ENCODE measurements around the gene RBCK1. TPM values are rescaled to one million over a fixed set of nuclear protein-coding genes. Genes with fewer than 3 reads are reported as not detected.
"Not testable (repeated sequence)": the region's sequence is repeated elsewhere in the genome, so short reads cannot be mapped to it uniquely, and the experiment has no call there.

RBCK1 gene
- total and polyA plus RNA-seq, 10 donors = 78.6 to 152 (median 102) TPM

DNA sequence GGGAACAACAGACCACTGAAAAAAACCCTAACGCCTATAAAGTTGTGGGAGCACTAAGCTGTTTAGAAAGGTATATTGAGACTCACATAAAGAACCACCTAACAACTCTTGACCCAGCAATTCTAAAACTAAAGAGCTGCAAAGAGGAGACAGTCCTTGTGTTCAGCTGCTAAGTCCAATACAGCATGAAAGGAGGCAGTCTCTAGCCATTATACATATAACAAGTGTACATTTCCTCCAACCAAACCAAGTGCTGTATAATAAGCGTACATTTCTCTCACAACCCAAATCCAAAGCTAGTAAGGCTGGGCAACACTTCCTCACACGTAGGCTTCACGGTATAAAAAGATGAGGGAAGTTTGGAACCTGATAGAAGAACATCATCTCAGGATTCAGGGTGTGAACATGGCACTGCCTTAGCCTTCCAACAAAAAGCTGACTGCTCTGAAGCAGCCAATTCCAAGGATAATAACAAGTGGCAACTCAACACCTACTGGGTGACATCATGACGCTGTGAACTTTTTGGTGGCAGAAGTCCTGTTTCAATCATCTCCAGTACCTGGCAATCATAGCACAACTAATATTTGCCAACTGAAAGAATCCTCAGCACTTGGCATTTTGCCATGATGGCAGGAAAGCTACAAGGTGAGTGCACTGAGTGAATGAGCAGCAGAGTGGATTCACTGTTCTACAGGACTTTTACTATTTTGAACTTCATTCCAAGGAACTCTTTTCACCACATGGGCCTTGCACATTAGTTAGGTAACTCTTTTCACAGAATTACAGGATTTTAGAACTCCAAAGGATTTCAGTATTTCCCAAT lies 37.6 kb downstream of the RBCK1 start:
- Histone ChIP-seq H3K27me3 (replicated peaks in 1 of 7) (no peaks in the 10 kb centered on the region), H3K9me3 (no peaks in the 10 kb centered on the region), H3K27ac (peak overlapping the region in 1 of 8 donors; percentile 4), H3K36me3 (peaks cover 0 to 77% (median 56%) of the 10 kb centered on the region in 6 donors), H3K4me3 (no peak overlapping the region), H3K4me1 (peaks cover 0 to 30% (median 0%) of the 10 kb centered on the region in 6 donors)
- intact Hi-C loops (cut with DNase I; ENCODE audit: low total_unique reads) = no loop called here
- no peak for DNase-seq
- 88 to 95% (median 93%) methylated on average over 5 of the region's 5 CpGs for WGBS, 5 donors
- TF ChIP-seq POLR2A (IDR thresholded peaks at IDR 0.05) (no peak), POLR2AphosphoS5 (IDR thresholded peaks at IDR 0.05) (no peak)
- TF ChIP-seq, protein P1, sequence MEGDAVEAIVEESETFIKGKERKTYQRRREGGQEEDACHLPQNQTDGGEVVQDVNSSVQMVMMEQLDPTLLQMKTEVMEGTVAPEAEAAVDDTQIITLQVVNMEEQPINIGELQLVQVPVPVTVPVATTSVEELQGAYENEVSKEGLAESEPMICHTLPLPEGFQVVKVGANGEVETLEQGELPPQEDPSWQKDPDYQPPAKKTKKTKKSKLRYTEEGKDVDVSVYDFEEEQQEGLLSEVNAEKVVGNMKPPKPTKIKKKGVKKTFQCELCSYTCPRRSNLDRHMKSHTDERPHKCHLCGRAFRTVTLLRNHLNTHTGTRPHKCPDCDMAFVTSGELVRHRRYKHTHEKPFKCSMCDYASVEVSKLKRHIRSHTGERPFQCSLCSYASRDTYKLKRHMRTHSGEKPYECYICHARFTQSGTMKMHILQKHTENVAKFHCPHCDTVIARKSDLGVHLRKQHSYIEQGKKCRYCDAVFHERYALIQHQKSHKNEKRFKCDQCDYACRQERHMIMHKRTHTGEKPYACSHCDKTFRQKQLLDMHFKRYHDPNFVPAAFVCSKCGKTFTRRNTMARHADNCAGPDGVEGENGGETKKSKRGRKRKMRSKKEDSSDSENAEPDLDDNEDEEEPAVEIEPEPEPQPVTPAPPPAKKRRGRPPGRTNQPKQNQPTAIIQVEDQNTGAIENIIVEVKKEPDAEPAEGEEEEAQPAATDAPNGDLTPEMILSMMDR (IDR thresholded peaks at IDR 0.05 in 8 of 11, conservative IDR thresholded peaks at IDR 0.05 in 3 of 11) = no peak

DNA sequence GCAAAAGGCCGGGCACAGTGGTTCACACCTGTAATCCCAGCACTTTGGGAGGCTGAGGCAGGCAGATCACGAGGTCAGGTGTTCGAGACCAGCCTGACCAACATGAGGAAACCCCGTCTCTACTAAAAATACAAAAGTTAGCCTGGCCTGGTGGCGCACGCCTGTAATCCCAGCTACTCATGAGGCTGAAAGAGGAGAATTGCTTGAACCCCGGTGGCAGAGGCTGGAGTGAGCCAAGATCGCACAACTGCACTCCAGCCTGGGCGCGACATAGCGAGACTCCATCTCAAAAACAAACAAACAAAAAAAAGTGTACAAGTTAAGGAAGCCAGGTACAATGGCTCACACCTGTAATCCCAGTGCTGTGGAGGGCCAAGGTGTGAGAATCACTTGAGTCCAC lies 43.9 kb downstream of the RBCK1 start:
- H3K9me3 ChIP-seq; H3K27me3 ChIP-seq (replicated peaks in 1 of 7); H3K4me3 ChIP-seq; DNase-seq; intact Hi-C loops (cut with DNase I; ENCODE audit: low total_unique reads); H3K27ac ChIP-seq: not testable (repeated sequence)
- 87 to 92% (median 90%) methylated on average over 11 of the region's 11 CpGs for WGBS, 5 donors
- H3K36me3 ChIP-seq = peaks cover 0 to 29% (median 3%) of the 10 kb centered on the region in 6 donors
- H3K4me1 ChIP-seq = peaks cover 0 to 35% (median 3%) of the 10 kb centered on the region in 6 donors

DNA sequence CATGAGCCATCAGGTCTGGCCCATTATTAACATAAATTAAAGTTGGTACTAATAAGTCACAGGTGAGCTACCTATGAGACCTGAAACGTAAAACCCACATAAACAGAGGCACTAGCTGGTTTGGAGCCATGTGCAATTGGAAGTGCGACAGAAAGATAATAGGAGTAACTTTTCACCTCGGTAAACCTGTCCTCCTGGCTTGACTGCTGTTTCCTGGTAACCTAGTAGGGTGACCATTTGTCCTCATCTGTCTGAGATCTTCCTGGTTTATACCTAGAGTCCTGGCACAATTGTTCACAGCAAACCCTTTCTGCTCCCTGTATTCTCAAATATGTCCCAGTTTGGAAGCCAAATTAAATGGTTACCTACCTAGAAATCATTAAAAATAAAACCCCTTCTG lies 46.9 kb downstream of the RBCK1 start:
- TF ChIP-seq POLR2A (IDR thresholded peaks at IDR 0.05) (no peak), POLR2AphosphoS5 (IDR thresholded peaks at IDR 0.05) (no peak)
- TF ChIP-seq, protein P1 (IDR thresholded peaks at IDR 0.05 in 8 of 11, conservative IDR thresholded peaks at IDR 0.05 in 3 of 11) = no peak
- Histone ChIP-seq H3K27me3 (replicated peaks in 1 of 7) (no peaks in the 10 kb centered on the region), H3K36me3 (peaks cover 0 to 17% (median 0%) of the 10 kb centered on the region in 6 donors), H3K9me3 (no peaks in the 10 kb centered on the region), H3K4me1 (peaks cover 7 to 60% (median 28%) of the 10 kb centered on the region in 6 donors), H3K27ac (no peak overlapping the region), H3K4me3 (no peak overlapping the region)
- intact Hi-C loops (cut with DNase I; ENCODE audit: low total_unique reads) = no loop called here
- no peak for DNase-seq
- 77 to 89% (median 86%) methylated on average over 3 of the region's 3 CpGs for WGBS, 5 donors

DNA sequence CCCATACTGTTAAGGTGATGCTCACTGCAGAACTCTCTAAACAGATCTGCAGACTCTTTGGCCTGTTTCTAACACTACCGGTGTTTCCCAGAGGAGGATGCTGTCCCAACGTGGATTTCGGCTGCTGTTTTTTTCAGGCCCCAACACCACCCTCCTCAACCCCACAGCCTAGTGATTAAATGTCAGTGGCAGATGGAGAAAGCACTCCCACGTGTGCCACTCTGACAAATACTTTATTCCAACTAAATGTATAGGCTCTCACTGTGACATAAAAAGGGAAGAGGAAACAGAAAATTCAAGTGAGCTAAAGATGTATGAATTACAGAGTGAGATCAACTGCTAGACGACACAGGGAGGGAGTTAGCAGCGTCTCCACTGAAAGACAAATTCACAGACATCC lies 50.7 kb downstream of the RBCK1 start:
- DNase-seq = no peak
- Histone ChIP-seq H3K36me3 (no peaks in the 10 kb centered on the region), H3K9me3 (no peaks in the 10 kb centered on the region), H3K4me1 (peaks cover 25 to 71% (median 51%) of the 10 kb centered on the region in 6 donors), H3K4me3 (no peak overlapping the region), H3K27ac (peak overlapping the region in 1 of 8 donors; percentile 28), H3K27me3 (replicated peaks in 1 of 7) (no peaks in the 10 kb centered on the region)
- TF ChIP-seq POLR2AphosphoS5 (IDR thresholded peaks at IDR 0.05) = no peak
- WGBS, 5 donors = 40 to 50% (median 46%) methylated on average over 6 of the region's 6 CpGs
- intact Hi-C loops (cut with DNase I; ENCODE audit: low total_unique reads) = no loop called here

DNA sequence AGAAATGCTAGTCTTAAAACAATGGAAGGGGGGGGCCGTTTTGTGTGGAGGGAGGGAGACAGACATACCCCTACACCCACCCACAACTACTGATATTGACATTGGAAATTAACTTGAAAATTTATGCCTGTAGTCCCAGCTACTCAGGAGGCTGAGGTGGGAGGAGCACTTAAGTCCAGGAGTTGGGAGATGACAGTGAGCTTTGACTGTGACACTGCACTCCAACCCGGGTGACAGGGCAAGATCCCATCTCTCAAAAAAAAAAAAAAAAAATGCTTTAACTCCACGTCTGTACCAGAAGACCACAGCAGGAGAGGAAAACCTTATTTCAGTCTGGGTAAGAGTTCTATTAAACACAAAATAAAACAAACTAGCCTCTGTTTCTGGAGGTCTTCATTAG lies 52.1 kb downstream of the RBCK1 start:
- Histone ChIP-seq H3K4me3 (peak overlapping the region in 1 of 8 donors; percentile 92), H3K27ac (no peak overlapping the region), H3K36me3 (no peaks in the 10 kb centered on the region), H3K9me3 (no peaks in the 10 kb centered on the region), H3K4me1 (peaks cover 25 to 68% (median 51%) of the 10 kb centered on the region in 6 donors), H3K27me3 (replicated peaks in 1 of 7) (no peaks in the 10 kb centered on the region)
- TF ChIP-seq, protein P1 (IDR thresholded peaks at IDR 0.05 in 8 of 11, conservative IDR thresholded peaks at IDR 0.05 in 3 of 11) = no peak
- TF ChIP-seq POLR2AphosphoS5 (IDR thresholded peaks at IDR 0.05) (no peak), POLR2A (IDR thresholded peaks at IDR 0.05) (no peak)
- intact Hi-C loops (cut with DNase I; ENCODE audit: low total_unique reads) = no loop called here
- WGBS, 5 donors = 26 to 46% (median 43%) methylated on average over 3 of the region's 3 CpGs
- no peak for DNase-seq
